Nephron progenitor cell (in vitro differentiated cells): ENCODE results near the gene FLAD1.

ENCODE experiments used
- DNase-seq: peaks from one replicate; pipeline ENCODE4 v3.0.0; 2021
- H3K27ac Mint-ChIP-seq: 2 replicates; pipeline ENCODE4 v1.8.0; 2021; ENCODE audit warnings: mild to moderate bottlenecking, moderate library complexity, mixed read lengths
- H3K27me3 Mint-ChIP-seq: 2 replicates; pipeline ENCODE4 v1.8.0; 2021; ENCODE audit warnings: mild to moderate bottlenecking, low read depth, mixed read lengths; ENCODE audit not compliant: poor library complexity
- H3K36me3 Mint-ChIP-seq: 2 replicates; pipeline ENCODE4 v1.8.0; 2021; ENCODE audit warnings: low read depth, mixed read lengths
- H3K4me1 Mint-ChIP-seq: 2 replicates; pipeline ENCODE4 v1.8.0; 2021; ENCODE audit warnings: mixed read lengths
- H3K4me3 Mint-ChIP-seq: 2 replicates; pipeline ENCODE4 v1.8.0; 2021; ENCODE audit warnings: mild to moderate bottlenecking, moderate library complexity, mixed read lengths
- H3K9me3 Mint-ChIP-seq: 2 replicates; pipeline ENCODE4 v1.8.0; 2021; ENCODE audit warnings: mild to moderate bottlenecking, moderate library complexity, mixed read lengths
- CTCF ChIP-seq: fragments of 200-600 bp; sonication (generic); IDR thresholded peaks from 2 replicates; pipeline ENCODE4 v1.5.0; 2021; ENCODE audit warnings: antibody characterized with exemption

FLAD1 gene

GRCh38 chr1:155011004-155011416 lies 27.9 kb downstream of the FLAD1 start:
- Mint-ChIP-seq H3K27ac (no peak overlapping the region), H3K27me3 (peaks cover 11% of the 10 kb centered on the region), H3K4me1 (peaks cover 55% of the 10 kb centered on the region), H3K36me3 (no peaks in the 10 kb centered on the region), H3K4me3 (no peak overlapping the region), H3K9me3 (no peaks in the 10 kb centered on the region)
- DNase-seq, result no peak
- TF ChIP-seq CTCF, result no peak

- peaks cover 11% of the 10 kb centered on the region for H3K27me3 Mint-ChIP-seq
- no peak overlapping the region for H3K4me3 Mint-ChIP-seq
- H3K27ac Mint-ChIP-seq, result no peak overlapping the region
- H3K36me3 Mint-ChIP-seq, result no peaks in the 10 kb centered on the region
- TF ChIP-seq CTCF, result no peak
- DNase-seq, result no peak
- peaks cover 52% of the 10 kb centered on the region for H3K4me1 Mint-ChIP-seq
- H3K9me3 Mint-ChIP-seq, result no peaks in the 10 kb centered on the region
Observed at GRCh38 chr1:155011437-155012025, 28.4 kb downstream of the FLAD1 start.

GRCh38 chr1:155012026-155012546 lies 28.9 kb downstream of the FLAD1 start:
- Mint-ChIP-seq H3K4me3 (no peak overlapping the region), H3K9me3 (no peaks in the 10 kb centered on the region), H3K27ac (no peak overlapping the region), H3K27me3 (peaks cover 11% of the 10 kb centered on the region), H3K36me3 (no peaks in the 10 kb centered on the region), H3K4me1 (peaks cover 51% of the 10 kb centered on the region)
- DNase-seq, result peak; percentile 57
- TF ChIP-seq CTCF, result no peak

GRCh38 chr1:155012776-155013602 lies 29.8 kb downstream of the FLAD1 start:
- Mint-ChIP-seq H3K4me1 (peaks cover 55% of the 10 kb centered on the region), H3K9me3 (no peaks in the 10 kb centered on the region), H3K36me3 (no peaks in the 10 kb centered on the region), H3K4me3 (no peak overlapping the region), H3K27me3 (peaks cover 11% of the 10 kb centered on the region), H3K27ac (no peak overlapping the region)
- DNase-seq, result no peak
- no peak for TF ChIP-seq CTCF

GRCh38 chr1:155013632-155014031 lies 30.5 kb downstream of the FLAD1 start:
- no peak for TF ChIP-seq CTCF
- Mint-ChIP-seq H3K27me3 (peaks cover 11% of the 10 kb centered on the region), H3K27ac (no peak overlapping the region), H3K4me3 (no peak overlapping the region), H3K36me3 (no peaks in the 10 kb centered on the region), H3K4me1 (peaks cover 59% of the 10 kb centered on the region), H3K9me3 (no peaks in the 10 kb centered on the region)
- no peak for DNase-seq
